HG02588 (cell line): ENCODE data around the gene C15orf39.

Experiments
- ATAC-seq: cut with Tn5 transposase; IDR thresholded peaks from one replicate; pipeline ENCODE4 v1.9.1; 2021; ENCODE audit warnings: mild to moderate bottlenecking, moderate library complexity; ENCODE audit not compliant: unreplicated experiment

The C15orf39 gene

DNA sequence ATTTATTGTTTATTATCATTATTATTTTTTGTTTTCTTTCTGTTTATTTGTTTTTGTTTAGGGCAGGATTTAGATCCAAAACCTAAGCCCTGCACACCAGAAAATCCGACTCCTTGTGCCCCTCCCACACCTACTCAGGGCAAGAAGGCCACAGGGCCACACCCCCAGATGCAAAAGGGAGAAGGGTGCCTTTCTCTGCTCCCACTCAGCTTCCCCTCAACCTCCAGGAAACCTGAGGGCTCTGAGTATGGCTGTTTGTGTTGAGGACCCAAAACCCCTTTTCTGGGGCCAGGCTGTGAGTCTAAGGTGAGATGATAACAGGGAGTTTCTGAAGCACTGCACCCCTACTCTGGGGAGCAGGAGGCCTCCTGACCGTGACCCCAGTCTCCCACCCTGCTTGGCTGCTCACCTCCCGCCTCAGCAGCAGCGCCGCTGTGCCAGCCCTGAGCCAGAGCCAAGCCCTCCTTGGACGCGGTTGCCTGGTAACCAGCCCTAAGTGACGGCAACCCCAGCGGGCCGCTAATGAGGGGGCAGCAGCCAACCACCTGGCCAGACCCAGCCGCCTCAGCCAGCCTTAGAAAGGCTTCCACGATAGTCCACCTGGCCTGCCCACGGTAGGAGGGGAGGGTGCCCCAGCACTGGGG, 6.4 kb upstream of the C15orf39 start:
- no peak for ATAC-seq

DNA sequence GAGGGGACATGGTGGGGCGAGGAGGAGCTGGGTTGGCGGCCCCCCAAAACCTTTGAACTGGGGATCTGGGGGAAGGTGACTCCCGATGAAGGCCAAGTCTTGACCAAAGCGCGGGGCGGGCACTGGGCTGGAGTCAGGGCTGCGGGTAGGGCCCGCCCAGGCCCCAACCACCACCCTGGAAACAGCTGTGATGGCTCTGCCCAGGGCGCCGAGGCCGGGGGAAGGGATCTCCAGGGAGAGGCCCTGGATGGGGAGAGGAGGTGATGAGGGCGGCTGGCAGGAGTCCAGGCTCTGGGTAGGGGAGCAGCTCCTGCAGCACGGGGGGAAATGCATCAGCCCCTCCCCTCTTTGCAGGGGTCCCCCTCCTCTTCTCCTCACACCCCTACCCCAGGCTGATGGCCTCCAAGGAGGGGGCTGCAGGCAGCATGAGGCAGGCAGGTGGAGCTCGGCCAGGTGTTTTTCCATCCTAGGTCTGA, 5.9 kb upstream of the C15orf39 start:
- ATAC-seq = no peak

DNA sequence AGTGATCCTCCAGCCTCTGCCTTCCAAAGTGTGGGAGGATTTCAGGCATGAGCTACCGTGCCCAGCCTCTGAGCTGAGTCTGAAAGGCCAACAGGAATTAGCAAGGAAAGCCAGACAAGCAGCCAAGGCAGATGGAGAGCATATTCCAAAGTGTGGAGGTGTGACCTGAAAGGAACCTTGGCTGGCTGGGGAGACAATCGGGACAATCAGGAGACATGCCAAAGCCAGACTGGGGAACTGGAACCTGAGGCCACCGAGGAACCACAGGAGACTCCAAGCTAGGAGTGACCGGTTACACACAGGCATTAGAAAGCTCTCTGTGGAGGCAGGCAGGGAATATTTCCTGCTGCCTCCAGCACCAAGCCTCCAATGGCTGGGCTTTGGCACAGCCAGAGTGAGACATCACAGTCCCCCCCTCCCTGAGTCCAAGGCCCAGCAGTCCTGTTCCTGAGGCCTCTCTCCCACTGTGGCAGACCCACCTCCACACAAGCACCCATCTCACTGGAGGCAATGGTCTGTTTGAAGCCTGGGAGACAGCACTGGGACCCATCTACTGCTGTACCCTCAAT, 4.5 kb upstream of the C15orf39 start:
- ATAC-seq = no peak

DNA sequence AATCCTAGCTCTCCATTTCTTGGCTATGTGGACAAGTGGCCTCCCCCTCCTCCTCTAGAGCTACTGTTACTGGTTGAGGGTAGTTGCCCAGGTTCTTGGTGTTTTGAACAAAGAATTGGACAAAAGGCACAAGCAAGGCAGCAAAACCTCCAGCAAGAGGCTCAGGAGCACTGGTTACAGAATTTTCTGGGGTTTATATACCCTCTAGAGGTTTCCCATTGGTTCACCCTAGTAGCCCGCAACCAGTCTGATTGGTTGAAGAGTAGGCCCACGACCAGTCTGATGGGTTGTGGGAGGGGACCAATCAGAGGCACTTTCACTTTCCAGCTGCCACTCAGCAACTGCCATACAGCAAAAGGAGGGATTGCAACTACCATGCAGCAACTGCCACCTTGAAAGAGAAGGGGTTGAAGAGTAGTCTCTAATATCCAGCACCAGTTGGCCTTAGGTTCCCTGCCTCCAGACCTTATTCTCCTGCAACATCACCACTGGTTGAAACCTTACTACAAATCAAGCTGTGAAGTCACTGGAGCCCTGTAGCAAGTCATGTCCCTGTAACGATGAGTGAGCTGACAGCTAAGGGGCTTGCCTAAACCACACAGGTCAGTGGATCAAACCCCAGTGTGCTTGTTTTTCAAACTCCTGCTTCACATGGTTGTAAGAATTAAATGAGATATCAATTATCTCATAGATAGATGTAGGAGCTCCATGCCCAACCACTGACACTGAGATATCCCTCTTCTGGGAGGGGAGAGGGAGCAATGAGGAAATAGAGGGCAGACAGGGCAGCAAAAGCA, 2.9 kb upstream of the C15orf39 start:
- no peak for ATAC-seq

DNA sequence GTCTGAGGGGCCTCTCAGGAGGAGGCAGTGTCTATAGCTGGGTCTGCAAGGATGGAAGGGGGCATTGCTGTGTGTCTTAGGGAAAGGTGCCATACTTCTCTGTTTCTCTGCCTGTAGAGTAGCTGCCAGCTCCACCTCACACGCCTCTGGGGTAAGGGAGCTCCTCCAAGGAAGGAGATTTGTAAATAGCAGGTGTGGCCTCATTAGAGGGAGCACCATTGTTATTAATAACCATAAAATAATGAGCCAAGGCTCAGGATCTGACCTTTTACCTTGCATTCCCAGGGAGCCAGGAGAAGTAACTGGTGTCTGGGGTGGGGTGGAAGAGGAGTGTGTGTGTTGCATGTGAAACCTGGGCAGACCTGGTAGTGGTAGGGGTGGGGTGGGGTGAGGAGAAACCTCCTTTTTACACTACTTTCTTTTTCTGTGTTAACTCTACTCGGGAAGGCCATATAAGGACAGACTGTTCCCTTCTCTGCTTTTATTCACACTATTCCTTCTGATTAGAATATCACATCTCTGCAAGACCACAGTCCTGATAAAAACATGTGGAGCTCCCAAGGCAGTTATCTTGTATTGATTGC, 2.2 kb upstream of the C15orf39 start:
- ATAC-seq = no peak

DNA sequence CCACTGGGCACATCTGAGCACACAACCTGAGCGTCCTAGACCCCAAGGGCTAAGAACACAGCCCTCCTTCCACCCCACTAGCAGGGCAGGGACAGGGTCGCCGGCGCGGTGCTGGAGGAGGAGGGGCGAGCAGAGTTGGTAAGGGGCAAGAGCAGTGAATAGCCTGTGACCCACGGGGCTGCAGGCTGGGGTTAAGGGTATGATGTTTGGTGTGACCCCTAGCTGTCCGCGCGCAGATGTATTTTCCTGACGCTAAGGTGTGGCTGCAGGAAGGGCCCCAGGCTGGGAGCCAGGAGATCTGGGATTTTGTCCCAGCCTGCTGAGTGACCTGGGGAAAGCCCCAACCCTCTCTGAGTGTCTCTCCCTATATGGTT, 1.3 kb upstream of the C15orf39 start:
- no peak for ATAC-seq

DNA sequence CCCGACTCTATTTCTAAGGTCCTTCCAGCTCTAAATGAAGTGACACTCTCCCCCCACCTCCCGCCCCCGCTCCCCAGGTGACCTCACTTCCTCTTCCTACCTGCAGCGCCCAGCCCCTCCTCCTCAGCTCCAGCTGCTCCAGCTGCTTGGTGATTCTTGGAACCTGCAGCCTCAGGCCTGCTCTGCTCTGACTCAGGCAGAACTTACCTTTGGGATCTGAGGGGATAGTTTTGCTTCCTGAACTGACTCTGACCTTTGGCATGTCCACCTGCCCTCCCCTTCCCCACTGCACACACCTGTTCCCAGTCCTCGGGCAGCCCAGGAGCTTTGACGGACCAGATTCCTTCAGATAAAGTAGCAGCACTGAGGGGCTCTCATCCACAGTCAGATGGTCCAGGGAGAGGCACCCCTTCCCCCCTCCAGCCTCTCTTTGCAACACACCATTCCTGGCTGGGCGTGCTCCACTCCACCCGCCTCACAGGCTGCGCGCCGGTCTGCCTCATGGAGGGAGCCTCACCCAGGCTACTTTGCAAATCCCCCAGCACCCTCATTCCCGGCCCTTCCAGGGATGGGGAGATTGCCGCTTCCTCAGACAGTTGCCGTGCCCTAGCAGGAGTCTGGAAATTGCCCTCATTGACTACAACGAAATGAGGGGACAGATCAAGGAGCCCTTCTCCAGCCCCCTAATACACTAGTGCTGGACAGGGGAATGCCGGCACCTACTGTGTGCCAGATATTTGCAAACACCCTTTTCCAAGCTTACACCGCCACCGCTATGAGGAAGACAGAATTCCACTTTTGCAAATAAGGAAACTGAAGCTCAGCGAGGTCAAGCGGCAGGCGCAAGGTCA, 692 bp upstream of the C15orf39 start:
- no peak for ATAC-seq

DNA sequence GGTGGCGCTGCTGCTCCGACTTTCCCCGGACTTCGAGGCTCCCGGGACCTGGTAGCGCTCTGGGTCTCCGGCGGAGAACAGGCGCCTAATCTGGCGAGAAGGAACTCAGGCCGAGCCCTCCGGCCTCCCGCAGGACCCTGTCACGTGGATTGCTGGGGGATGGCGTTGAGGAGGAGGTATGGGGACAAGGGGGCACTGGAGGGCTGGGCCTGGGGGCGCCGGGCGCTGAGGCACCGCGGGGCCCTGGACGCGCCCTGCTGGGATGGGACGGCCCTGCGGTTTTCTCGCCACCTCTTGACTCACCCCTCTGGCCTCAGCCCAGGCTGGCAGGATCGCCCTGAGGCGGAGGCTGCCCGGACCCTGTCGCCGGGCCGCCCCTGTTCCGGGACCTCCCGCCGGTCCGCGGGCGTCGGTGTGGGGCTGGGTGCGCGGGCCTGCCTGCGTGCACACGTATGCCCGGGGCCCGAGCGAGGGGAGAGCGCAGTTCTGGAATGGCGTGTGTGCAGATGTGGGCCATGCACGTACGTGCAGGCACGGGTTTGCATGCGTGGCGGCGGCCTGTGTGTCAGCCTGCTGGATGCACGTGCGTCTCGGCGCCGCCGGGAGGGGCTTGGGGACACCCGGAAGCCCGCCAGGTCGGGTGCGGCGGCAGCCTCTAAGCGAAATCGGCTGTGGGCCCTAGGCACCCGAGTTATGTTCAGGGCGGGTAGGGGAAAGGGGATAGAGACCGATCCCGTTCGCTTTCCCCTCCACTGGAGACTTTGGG, 752 bp downstream of the C15orf39 start:
- ATAC-seq = peak; percentile 37

DNA sequence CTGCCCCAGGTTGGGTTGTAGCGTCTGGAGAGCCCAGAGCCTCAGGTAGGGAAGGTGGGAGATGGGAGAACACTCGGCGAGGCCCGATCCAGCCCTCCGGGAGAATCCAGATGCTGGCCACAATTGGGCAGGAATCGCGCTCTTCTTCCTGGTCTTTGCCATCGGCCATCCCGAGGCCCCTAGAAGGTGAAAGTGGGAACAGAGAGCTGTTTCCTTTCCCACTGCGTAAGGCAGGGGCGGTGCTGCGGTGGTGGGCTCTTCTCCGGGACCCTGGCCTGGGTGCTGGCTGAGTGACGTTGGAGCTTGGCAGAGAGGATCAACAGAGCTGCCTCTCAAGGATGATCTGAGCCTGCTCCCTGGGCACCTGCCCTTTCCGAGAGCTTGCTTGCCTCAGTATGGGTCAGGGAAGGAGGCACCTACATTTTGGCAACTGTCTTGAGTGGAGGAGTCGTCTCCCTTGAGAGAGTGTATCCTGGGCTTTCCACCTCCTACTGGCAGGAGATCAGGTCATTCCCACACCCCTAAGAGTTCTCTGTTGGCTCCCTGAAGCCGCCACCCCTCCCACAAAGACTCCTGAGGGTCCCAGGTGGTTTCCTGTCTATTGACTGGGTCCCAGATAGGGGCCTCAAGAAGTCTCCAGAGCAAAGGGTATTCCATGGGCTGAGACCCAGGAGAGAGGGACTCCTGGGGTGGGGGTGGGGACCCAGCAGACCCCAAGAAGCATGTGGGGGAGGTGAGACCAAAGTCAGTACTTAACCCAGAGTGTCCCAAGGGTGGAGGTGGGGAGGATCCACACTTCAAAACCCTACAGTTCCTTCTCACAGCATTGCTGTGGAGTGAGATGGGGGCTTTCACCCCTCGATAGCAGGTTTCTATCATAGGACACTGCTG, 1.6 kb downstream of the C15orf39 start:
- ATAC-seq = no peak

DNA sequence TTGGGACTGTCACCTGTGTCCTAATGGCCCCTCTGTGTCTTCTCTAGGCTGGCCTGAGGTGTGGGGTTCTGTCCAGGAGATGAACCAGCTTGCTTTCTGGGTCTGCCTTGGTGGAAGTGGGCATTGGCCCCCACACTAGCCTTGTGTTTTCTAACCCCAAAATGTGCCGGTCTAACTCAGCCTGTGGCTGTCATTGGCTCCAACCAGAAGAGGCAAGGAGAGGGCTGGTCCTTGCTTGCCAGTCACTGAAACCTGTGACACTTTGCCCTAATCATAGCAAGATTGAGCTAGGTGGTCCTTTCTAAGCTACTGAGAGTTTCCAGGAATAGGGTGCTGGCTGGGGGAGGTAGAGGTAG, 2.2 kb downstream of the C15orf39 start:
- no peak for ATAC-seq

DNA sequence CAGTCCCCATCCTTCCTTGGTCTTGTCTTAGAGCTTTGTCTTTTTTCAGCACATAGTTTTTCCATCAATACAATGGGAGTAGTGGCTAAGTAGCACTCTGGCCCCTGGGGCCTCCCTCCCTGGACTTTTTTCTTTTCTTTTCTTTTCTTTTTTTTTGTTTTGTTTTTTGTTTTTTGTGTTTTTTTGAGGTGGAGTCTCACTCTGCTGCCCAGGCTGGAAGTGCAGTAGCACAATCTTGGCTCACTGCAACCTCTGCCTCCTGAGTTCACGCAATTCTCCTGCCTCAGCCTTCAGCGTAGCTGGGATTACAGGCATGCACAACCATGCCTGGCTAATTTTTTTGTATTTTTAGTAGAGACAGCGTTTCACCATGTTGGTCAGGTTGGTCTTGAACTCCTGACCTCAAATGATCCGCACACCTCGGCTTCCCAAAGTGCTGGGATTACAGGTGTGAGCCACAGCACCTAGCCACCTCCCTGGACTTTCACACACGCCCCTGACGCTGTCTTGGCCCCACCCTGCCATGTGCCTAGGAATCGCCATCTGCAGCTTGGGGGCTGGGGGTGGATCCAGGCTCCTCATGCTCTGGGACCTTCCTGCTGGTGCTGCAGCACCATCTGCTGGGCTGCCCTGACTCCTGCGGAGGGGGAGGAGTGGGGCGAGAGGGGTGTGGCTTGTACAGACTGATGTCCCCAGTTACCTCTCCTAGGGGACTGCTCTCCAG, 2.8 kb downstream of the C15orf39 start:
- no peak for ATAC-seq

DNA sequence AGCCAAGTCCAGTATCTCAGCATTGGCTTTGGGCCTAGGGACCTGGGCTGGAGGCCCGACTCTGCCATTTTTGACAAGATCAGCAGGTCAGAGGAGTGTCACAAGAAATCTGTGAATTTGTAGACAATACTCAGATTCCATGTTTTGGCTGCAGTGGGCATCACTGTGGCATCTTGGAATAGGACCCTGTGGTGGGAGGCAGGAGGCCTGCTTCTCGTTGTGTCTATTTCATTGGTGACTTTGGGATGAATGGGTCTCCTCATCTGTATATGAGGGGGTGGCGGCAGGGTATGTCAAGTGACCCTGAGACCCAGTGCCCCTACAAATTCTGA, 3.3 kb downstream of the C15orf39 start:
- no peak for ATAC-seq

DNA sequence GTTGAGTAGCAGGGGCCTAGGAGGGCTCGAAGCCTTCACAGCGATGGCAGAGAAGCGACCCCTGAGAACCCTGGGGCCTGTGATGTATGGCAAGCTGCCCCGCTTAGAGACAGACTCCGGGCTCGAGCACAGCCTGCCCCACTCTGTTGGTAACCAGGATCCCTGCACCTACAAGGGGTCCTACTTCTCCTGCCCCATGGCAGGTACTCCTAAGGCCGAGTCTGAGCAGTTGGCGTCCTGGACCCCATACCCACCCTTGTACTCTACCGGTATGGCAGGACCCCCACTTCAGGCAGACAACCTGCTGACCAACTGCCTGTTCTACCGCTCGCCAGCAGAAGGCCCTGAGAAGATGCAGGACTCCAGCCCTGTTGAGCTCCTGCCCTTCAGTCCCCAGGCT, 4.3 kb downstream of the C15orf39 start:
- ATAC-seq = no peak

DNA sequence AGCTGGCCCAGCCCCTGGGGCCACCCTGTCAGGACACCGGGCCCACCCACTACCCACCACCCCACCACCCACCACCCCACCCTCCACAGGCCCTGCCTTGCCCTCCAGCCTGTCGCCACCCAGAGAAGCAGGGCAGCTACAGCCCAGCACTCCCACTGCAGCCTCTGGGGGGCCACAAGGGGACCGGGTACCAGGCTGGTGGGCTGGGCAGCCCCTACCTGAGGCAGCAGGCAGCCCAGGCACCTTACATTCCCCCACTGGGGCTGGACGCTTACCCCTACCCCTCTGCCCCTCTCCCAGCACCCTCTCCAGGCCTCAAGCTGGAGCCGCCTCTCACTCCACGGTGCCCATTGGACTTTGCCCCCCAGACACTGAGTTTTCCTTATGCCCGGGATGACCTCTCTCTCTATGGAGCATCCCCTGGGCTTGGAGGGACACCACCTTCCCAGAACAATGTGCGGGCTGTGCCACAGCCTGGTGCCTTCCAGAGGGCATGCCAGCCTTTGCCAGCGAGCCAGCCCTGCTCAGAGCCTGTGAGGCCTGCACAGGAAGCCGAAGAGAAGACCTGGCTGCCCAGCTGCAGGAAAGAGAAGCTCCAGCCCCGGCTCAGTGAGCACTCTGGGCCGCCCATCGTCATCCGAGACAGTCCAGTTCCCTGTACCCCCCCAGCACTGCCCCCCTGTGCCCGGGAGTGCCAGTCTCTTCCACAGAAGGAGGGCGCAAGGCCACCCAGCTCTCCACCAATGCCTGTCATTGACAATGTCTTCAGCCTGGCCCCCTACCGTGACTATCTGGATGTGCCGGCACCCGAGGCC, 5.3 kb downstream of the C15orf39 start:
- ATAC-seq = no peak

DNA sequence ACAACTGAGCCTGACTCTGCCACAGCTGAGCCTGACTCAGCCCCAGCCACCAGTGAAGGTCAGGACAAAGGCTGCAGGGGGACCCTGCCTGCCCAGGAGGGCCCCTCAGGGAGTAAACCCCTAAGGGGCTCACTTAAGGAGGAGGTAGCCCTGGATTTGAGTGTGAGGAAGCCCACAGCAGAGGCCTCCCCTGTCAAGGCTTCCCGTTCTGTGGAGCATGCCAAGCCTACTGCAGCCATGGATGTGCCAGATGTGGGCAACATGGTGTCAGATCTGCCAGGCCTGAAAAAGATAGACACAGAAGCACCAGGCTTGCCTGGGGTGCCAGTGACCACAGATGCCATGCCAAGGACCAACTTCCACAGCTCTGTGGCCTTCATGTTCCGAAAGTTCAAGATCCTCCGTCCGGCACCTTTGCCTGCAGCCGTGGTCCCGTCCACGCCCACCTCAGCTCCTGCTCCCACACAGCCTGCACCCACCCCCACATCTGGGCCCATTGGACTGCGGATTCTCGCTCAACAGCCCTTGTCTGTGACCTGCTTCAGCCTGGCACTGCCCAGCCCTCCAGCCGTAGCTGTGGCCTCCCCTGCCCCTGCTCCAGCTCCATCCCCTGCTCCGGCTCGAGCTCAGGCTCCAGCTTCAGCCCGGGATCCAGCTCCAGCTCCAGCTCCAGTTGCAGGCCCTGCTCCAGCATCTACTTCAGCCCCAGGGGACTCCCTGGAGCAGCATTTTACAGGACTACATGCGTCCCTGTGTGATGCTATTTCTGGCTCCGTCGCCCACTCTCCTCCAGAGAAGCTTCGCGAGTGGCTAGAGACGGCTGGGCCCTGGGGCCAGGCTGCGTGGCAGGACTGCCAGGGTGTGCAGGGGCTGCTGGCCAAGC, 6.2 kb downstream of the C15orf39 start:
- no peak for ATAC-seq

DNA sequence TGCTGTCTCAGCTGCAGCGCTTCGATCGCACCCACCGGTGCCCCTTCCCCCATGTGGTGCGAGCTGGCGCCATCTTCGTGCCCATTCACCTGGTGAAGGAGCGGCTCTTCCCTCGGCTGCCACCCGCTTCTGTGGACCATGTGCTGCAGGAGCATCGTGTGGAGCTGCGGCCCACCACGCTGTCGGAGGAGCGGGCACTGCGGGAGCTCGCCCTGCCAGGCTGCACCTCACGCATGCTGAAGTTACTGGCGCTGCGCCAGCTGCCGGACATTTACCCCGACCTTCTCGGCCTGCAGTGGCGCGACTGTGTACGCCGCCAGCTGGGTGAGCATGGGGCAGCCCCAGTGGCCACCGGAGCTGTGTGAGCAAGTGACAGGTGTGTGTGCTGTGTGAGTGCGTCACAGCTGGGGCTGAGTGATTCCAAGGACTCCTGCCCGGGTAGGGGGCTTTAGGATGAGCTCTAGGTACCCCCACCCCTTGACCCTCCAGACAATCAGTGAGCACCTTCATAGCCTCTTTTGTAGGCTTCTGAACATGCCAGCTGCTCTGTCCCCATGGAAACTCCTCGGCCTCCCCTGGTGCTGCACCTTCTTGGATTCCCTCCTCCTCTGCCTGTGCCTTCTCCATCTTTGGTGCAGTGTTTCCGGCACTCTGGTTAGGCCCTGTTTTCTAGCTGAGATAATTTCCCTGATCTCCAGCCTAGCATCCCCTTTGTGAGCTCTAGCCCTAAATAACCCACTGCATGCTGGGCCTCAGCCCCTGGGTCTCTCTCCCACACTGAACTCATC, 7.0 kb downstream of the C15orf39 start:
- no peak for ATAC-seq
